GM18519 (cell line): ENCODE data around the gene CORO7.

Source experiments
- ATAC-seq: cut with Tn5 transposase; IDR thresholded peaks from one replicate; pipeline ENCODE4 v1.9.1; 2021; ENCODE audit warnings: mild to moderate bottlenecking, moderate library complexity; ENCODE audit not compliant: unreplicated experiment, low FRiP score

Gene CORO7

DNA sequence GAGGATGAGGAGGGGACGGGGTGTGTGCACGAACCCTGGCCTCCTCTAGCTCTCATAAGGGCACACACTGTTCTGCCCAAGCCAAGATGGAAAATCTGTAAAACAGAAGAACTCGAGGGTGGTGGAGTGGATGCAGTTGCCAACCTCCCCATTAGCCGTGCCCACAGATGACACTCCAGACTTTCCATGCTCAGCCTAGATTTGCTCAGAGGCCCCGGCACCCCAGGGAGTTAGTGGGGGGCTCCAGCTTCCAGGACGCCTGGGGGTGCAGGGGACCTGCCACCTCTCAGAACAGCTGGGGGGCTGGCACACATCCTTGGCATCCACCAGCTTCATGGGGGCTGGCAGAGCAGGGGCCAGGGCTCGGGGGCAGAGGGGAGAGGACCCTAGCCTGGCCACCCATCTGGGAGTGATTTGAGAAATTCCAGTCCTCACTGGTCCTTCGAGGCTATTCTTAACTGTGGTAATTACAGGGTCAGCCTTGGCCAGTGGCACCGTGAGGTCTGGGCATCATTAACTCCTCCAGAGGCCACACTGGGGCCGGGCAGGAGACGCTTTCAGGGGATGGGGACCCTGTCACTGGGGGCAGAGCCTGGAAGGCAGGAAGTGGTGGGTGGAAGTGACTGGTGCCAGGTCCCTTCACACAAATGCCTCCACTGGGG is 30.5 kb downstream of the CORO7 start:
- no peak for ATAC-seq

DNA sequence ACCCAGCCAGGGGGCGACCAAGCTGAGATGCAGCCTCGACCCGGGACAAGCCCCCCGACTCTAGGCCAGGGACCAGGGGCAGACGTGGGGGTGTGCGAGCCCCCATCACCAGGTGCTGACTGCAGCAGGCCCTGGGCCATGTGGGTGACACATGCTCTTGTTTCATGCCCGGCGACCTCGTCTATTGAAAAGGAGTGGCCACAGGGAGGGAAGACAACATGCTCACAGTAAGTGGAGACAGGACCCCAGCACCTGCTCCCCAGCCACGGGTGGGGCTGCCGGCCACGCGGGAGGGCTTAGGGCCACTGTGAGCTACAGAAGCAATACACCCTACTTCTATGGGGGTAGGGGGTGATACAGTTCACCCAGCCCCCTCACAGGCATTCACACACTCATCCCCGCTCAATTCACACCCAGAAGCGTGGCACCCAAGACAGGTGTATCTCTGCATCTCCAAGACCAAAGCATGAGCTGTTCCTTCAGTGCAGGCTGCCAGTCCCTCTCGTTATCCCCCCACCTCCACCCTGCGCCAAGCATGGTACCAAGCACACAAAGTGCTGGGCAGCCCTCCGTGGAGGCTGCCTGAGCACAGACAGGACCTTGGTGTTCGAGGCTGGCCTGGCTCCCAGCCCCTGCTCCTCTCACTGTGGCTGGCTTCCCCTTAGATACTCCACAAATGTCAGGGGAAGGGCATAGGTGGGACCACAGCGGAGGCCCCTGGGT is 31.2 kb downstream of the CORO7 start:
- no peak for ATAC-seq

- no peak for ATAC-seq
Measured at GRCh38 chr16:4384509-4384942, 31.9 kb downstream of the CORO7 start.

DNA sequence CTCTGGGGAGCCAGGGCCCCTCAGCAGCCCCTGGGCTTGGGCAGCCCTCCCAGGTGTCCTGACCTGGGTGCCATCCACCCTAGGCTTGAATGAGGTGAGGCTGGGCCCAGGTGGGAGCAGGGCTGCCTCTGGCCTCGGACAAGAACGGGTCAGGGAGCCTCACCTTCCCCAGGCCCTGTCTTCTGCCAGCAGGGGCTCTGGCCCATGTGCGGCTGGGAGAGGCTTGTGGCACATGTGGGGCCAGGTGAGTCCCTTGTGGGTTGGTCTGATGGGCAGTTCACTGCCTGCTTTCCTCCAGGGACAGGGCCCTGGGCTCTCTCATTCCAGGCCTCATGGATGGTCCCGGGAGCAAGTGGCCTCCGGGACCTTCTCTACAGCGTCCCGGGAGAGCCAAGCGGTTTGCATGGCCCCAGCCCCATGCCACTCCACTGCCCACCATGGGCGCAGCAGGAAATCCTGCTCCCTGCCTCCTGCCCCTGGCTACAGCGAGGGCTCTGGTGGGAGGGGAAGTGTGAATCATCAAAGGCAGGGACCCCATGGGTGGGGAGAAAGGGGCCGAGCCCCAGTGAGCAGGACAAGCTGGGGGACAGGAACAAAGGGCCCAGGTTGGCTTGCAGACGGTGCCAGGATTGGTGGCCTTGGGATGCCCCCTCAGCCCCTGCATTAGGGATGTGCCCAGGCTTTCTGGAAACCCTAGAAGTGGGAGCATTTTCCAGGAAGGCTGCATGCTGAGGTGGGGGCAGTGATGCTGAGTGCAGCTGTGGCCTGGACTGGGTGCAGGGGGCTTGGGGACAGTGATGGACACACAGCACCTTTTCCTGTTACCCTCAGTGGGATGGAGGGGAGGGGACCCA is 32.6 kb downstream of the CORO7 start:
- ATAC-seq, result no peak

GRCh38 chr16:4382795-4383357 is 33.5 kb downstream of the CORO7 start:
- no peak for ATAC-seq

GRCh38 chr16:4381935-4382794 is 34.2 kb downstream of the CORO7 start:
- ATAC-seq, result no peak

DNA sequence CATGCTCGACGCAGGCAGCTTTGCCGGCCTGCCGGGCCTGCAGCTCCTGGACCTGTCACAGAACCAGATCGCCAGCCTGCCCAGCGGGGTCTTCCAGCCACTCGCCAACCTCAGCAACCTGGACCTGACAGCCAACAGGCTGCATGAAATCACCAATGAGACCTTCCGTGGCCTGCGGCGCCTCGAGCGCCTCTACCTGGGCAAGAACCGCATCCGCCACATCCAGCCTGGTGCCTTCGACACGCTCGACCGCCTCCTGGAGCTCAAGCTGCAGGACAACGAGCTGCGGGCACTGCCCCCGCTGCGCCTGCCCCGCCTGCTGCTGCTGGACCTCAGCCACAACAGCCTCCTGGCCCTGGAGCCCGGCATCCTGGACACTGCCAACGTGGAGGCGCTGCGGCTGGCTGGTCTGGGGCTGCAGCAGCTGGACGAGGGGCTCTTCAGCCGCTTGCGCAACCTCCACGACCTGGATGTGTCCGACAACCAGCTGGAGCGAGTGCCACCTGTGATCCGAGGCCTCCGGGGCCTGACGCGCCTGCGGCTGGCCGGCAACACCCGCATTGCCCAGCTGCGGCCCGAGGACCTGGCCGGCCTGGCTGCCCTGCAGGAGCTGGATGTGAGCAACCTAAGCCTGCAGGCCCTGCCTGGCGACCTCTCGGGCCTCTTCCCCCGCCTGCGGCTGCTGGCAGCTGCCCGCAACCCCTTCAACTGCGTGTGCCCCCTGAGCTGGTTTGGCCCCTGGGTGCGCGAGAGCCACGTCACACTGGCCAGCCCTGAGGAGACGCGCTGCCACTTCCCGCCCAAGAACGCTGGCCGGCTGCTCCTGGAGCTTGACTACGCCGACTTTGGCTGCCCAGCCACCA is 35.1 kb downstream of the CORO7 start:
- ATAC-seq, result no peak

GRCh38 chr16:4380119-4381063 is 36.0 kb downstream of the CORO7 start:
- ATAC-seq, result no peak

- no peak for ATAC-seq
Measured at GRCh38 chr16:4378999-4379690, 37.3 kb downstream of the CORO7 start.

GRCh38 chr16:4378161-4378666 is 38.2 kb downstream of the CORO7 start:
- ATAC-seq, result no peak

DNA sequence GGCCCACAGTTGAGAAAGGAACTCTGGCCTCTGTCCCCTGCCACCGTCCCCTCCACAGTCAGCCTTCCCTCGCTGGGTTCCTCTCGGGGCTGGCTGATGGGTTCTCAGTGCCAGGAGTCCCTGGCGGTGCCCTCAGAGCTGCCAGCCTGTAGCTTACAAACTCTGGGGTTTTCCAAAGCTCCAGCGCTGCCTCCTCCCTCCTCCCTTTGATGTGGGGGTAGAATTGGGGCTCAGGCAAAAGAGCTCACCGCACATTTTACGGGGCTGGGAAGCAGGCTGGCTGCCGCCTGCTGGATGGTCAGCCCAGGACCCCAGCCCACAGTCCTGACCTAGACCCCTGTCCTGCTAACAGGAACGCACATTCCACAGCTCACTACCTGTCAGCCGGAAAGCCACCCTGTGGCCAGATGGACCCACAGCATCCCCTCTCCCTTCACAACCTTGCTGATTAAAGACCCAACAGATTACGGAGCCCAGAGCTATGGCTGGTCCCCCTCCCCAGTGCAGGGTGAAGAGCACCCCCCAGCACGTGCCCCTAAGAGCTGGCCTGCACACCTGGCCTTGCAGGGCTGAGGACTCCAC is 38.7 kb downstream of the CORO7 start:
- no peak for ATAC-seq

- ATAC-seq, result no peak
Measured at GRCh38 chr16:4376893-4377572, 39.4 kb downstream of the CORO7 start.

- no peak for ATAC-seq
Measured at GRCh38 chr16:4376126-4376892, 40.1 kb downstream of the CORO7 start.

DNA sequence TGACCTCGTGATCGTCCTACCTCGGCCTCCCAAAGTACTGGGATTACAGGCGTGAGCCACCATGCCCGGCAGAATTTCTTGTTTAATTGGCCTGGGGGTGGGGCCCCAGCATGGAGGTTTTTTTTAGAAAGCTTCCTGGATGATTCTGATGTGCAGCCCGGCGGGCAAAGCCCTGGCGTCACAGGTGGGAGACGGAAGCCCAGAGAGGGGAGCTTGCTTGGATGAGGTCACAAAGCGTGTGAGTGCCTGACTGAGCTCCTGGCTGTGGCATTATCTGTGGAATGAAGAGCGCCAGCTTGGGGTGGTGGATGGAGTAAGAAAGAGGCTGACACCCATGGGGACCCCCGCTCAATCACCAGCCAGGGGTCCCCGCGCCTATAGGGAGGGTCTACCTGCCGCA is 40.7 kb downstream of the CORO7 start:
- no peak for ATAC-seq

DNA sequence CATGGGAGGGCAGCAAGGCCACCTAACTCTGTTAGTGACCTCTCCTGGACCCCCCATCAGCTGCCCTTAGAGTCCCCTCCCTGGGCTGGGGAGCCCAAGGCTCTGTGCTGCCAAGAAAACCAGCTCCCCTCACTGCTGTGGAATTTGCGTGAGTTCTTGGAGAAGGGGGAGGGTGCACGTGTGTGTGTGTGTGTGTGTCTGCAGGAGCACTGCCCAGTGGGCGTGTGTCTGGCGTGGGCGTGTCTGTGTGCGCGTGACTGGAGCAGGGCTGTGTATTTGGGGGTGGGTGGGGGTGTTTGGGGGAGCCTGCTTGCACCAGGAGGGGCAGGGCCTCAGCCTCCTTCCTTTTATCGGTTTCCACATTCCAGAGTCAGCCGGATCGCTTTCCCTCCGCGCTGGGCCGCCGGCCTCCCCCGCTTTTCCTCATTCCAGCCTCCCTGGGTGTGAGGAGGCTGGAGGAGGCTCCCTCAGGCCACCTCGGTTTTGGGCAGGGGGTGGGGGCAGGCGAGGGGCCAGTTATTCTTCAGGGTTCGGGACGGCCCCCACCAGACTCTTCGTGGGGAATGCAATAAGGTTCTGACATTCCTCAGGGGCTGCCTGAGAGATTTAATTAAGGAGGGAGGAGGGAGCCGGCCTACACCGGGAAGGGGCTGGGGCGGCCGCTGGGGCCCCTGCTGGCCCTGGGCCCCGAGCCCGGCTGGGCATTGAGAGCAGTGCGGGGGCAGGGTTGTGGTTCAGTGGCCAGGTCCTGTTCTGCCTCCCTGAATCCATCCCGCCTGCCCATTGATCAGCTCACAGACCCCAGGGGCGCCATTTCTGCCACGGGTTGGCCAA is 42.3 kb downstream of the CORO7 start:
- no peak for ATAC-seq
